H9 (cell line): ENCODE measurements around the gene PFN1. TPM values are rescaled to one million over a fixed set of nuclear protein-coding genes. Genes with fewer than 3 reads are reported as not detected.

Experiments
- DNase-seq: peaks from one replicate; pipeline ENCODE4 v3.0.0-alpha.2; 2017
- H2AFZ ChIP-seq: one replicate; pipeline ENCODE4 v1.6.1; 2013; ENCODE audit warnings: mild to moderate bottlenecking, low read length, control low read depth, moderate library complexity
- H2AK5ac ChIP-seq: 2 replicates; pipeline ENCODE4 v1.6.1; 2013; ENCODE audit warnings: low read length, control low read depth, mixed read lengths; ENCODE audit not compliant: insufficient read length
- H2BK120ac ChIP-seq: one replicate; pipeline ENCODE4 v1.6.1; 2013; ENCODE audit warnings: low read depth, mild to moderate bottlenecking, low read length, control low read depth, inconsistent platforms; ENCODE audit not compliant: poor library complexity, severe bottlenecking
- H2BK12ac ChIP-seq: 2 replicates; pipeline ENCODE4 v1.6.1; 2013; ENCODE audit warnings: low read length, control low read depth, mixed read lengths, low read depth; ENCODE audit not compliant: insufficient read length
- H2BK15ac ChIP-seq: 2 replicates; pipeline ENCODE4 v1.6.1; 2013; ENCODE audit warnings: low read depth, low read length, control low read depth
- H2BK20ac ChIP-seq: one replicate; pipeline ENCODE4 v1.6.1; 2013; ENCODE audit warnings: low read depth, mild to moderate bottlenecking, low read length, control low read depth, inconsistent platforms; ENCODE audit not compliant: poor library complexity, severe bottlenecking
- H2BK5ac ChIP-seq: 2 replicates; pipeline ENCODE4 v1.6.1; 2013; ENCODE audit warnings: low read length, control low read depth, mixed read lengths; ENCODE audit not compliant: insufficient read length
- H3K14ac ChIP-seq: 2 replicates; pipeline ENCODE4 v1.6.1; 2013; ENCODE audit warnings: low read length, control low read depth; ENCODE audit not compliant: insufficient read depth
- H3K18ac ChIP-seq: 2 replicates; pipeline ENCODE4 v1.6.1; 2013; ENCODE audit warnings: low read depth, mild to moderate bottlenecking, mixed read lengths, low read length, control low read depth; ENCODE audit not compliant: insufficient read length
- H3K23ac ChIP-seq: 2 replicates; pipeline ENCODE4 v1.6.1; 2013; ENCODE audit warnings: low read length, control low read depth, mixed read lengths, low read depth; ENCODE audit not compliant: insufficient read length
- H3K23me2 ChIP-seq: 2 replicates; pipeline ENCODE4 v1.6.1; 2013; ENCODE audit warnings: low read depth, mild to moderate bottlenecking, mixed read lengths, low read length, control low read depth; ENCODE audit not compliant: insufficient read length, poor library complexity, severe bottlenecking
- H3K27ac ChIP-seq: 2 replicates; pipeline ENCODE4 v1.5.1; 2013; ENCODE audit warnings: low read length, control low read depth, mixed read lengths, low read depth; ENCODE audit not compliant: insufficient read length
- H3K27me3 ChIP-seq: 2 replicates; pipeline ENCODE4 v1.6.1; 2013; ENCODE audit warnings: low read length, control low read depth, inconsistent platforms; ENCODE audit not compliant: insufficient read depth
- H3K4ac ChIP-seq: 2 replicates; pipeline ENCODE4 v1.6.1; 2013; ENCODE audit warnings: low read depth, mild to moderate bottlenecking, control low read depth, inconsistent platforms, low read length, moderate library complexity
- H3K4me1 ChIP-seq: 2 replicates; pipeline ENCODE4 v1.6.1; 2013; ENCODE audit warnings: low read length, control low read depth, inconsistent platforms; ENCODE audit not compliant: insufficient read depth
- H3K4me2 ChIP-seq: 2 replicates; pipeline ENCODE4 v1.6.1; 2013; ENCODE audit warnings: low read length, control low read depth, mixed read lengths; ENCODE audit not compliant: insufficient read length, insufficient read depth
- H3K56ac ChIP-seq: 2 replicates; pipeline ENCODE4 v1.6.1; 2013; ENCODE audit warnings: low read depth, mild to moderate bottlenecking, mixed read lengths, low read length, control low read depth; ENCODE audit not compliant: insufficient read length
- H3K79me1 ChIP-seq: 2 replicates; pipeline ENCODE4 v1.6.1; 2013; ENCODE audit warnings: low read depth, mild to moderate bottlenecking, moderate library complexity, low read length, control low read depth, inconsistent platforms; ENCODE audit not compliant: insufficient read depth, poor library complexity, severe bottlenecking
- H3K79me2 ChIP-seq: 2 replicates; pipeline ENCODE4 v1.6.1; 2013; ENCODE audit warnings: low read length, control low read depth, inconsistent platforms; ENCODE audit not compliant: insufficient read depth
- H3K9ac ChIP-seq: 2 replicates; pipeline ENCODE4 v1.6.1; 2013; ENCODE audit warnings: low read length, control low read depth, mixed read lengths; ENCODE audit not compliant: insufficient read length; ENCODE audit errors: extremely low read depth
- H3K9me3 ChIP-seq: one replicate; pipeline ENCODE4 v1.6.1; 2013; ENCODE audit warnings: low read depth, low read length, inconsistent platforms; ENCODE audit not compliant: control insufficient read depth
- H3T11ph ChIP-seq: one replicate; pipeline ENCODE4 v1.6.1; 2013; ENCODE audit warnings: mild to moderate bottlenecking, low read length, control low read depth, inconsistent platforms
- H4K20me1 ChIP-seq: one replicate; pipeline ENCODE4 v1.6.1; 2013; ENCODE audit not compliant: control insufficient read depth, insufficient read length, insufficient read depth
- H4K5ac ChIP-seq: 2 replicates; pipeline ENCODE4 v1.6.1; 2013; ENCODE audit warnings: low read depth, mild to moderate bottlenecking, mixed read lengths, low read length, control low read depth; ENCODE audit not compliant: insufficient read length
- H4K8ac ChIP-seq: replicated peaks from 2 replicates; pipeline ENCODE4 v1.6.1; 2013; ENCODE audit warnings: low read length, control low read depth, mixed read lengths, low read depth; ENCODE audit not compliant: insufficient read length
- H4K91ac ChIP-seq: 2 replicates; pipeline ENCODE4 v1.6.1; 2013; ENCODE audit warnings: low read depth, mild to moderate bottlenecking, moderate library complexity, mixed read lengths, low read length, control low read depth; ENCODE audit not compliant: insufficient read length
- H3K27ac Mint-ChIP-seq, 3 experiments: 2 replicates in 2 of 3; 3 replicates in 1 of 3; pipeline ENCODE4 v1.8.0; 2020 to 2021; ENCODE audit warnings: mixed read lengths in 3 of 3, mild to moderate bottlenecking in 1 of 3, moderate library complexity in 1 of 3
- H3K27me3 Mint-ChIP-seq: 2 replicates; pipeline ENCODE4 v1.8.0; 2021; ENCODE audit warnings: low read depth, mild to moderate bottlenecking, moderate library complexity, mixed read lengths
- H3K36me3 Mint-ChIP-seq, 3 experiments: 2 replicates in 2 of 3; 3 replicates in 1 of 3; pipeline ENCODE4 v1.8.0; 2020 to 2021; ENCODE audit warnings: low read depth in 3 of 3, mixed read lengths in 3 of 3; ENCODE audit not compliant: insufficient read depth in 1 of 3
- H3K4me1 Mint-ChIP-seq, 2 experiments: 2 replicates each; pipeline ENCODE4 v1.8.0; 2020; ENCODE audit warnings: mixed read lengths in 2 of 2
- H3K4me3 Mint-ChIP-seq, 2 experiments: 2 replicates in 1 of 2; 3 replicates in 1 of 2; pipeline ENCODE4 v1.8.0; 2020 to 2021; ENCODE audit warnings: mild to moderate bottlenecking in 2 of 2, mixed read lengths in 2 of 2, moderate library complexity in 1 of 2
- H3K9me3 Mint-ChIP-seq, 2 experiments: 2 replicates in 1 of 2; 3 replicates in 1 of 2; pipeline ENCODE4 v1.8.0; 2020; ENCODE audit warnings: mild to moderate bottlenecking in 2 of 2, mixed read lengths in 2 of 2, moderate library complexity in 1 of 2
- total RNA-seq: library from RNA; stranded (reverse); gene quantifications from 2 replicates; pipeline ENCODE4 v1.2.1, GENCODE V29; 2021
- TF ChIP-seq, protein P1 (sequence below): fragments of 200-600 bp; sonication (generic); conservative IDR thresholded peaks from 3 replicates; pipeline ENCODE4 v1.8.0; 2021; ENCODE audit warnings: antibody characterized with exemption, mild to moderate bottlenecking

Gene PFN1
- total RNA-seq, 1 experiment from 2014 or later: 1,149 TPM

GRCh38 chr17:4978726-4979125 is 30.4 kb upstream of the PFN1 start:
- H4K91ac ChIP-seq: no peak overlapping the region
- no peak overlapping the region for H2BK5ac ChIP-seq
- no peak overlapping the region for H3K4me2 ChIP-seq
- no peak overlapping the region for H2BK20ac ChIP-seq
- H3K27ac Mint-ChIP-seq: no peak overlapping the region
- H3K4ac ChIP-seq: no peak overlapping the region
- no peaks in the 10 kb centered on the region for H3K9me3 ChIP-seq
- no peak for DNase-seq
- no peak overlapping the region for H2BK120ac ChIP-seq
- H3K4me3 Mint-ChIP-seq: no peak overlapping the region
- TF ChIP-seq, protein P1, sequence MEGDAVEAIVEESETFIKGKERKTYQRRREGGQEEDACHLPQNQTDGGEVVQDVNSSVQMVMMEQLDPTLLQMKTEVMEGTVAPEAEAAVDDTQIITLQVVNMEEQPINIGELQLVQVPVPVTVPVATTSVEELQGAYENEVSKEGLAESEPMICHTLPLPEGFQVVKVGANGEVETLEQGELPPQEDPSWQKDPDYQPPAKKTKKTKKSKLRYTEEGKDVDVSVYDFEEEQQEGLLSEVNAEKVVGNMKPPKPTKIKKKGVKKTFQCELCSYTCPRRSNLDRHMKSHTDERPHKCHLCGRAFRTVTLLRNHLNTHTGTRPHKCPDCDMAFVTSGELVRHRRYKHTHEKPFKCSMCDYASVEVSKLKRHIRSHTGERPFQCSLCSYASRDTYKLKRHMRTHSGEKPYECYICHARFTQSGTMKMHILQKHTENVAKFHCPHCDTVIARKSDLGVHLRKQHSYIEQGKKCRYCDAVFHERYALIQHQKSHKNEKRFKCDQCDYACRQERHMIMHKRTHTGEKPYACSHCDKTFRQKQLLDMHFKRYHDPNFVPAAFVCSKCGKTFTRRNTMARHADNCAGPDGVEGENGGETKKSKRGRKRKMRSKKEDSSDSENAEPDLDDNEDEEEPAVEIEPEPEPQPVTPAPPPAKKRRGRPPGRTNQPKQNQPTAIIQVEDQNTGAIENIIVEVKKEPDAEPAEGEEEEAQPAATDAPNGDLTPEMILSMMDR: no peak
- no peaks in the 10 kb centered on the region for H3K23me2 ChIP-seq
- H2AK5ac ChIP-seq: no peak overlapping the region
- peaks cover 9 to 12% of the 10 kb centered on the region in 2 experiments for H3K4me1 Mint-ChIP-seq
- no peak overlapping the region for H3K56ac ChIP-seq
- no peaks in the 10 kb centered on the region for H3K79me2 ChIP-seq
- no peak overlapping the region for H3K18ac ChIP-seq
- H3K79me1 ChIP-seq: no peaks in the 10 kb centered on the region
- no peak overlapping the region for H4K5ac ChIP-seq
- H3T11ph ChIP-seq: no peak overlapping the region
- no peak overlapping the region for H3K23ac ChIP-seq
- H3K14ac ChIP-seq: no peak overlapping the region
- peaks cover 4% of the 10 kb centered on the region; the same call in 1 of the 2 replicates for H3K4me1 ChIP-seq
- H2BK12ac ChIP-seq: no peak overlapping the region
- H3K36me3 Mint-ChIP-seq: peaks cover 0 to 35% (median 7%) of the 10 kb centered on the region in 3 experiments; a peak in 3 of 7 replicates
- no peaks in the 10 kb centered on the region for H4K20me1 ChIP-seq
- no peak overlapping the region for H4K8ac ChIP-seq
- peaks cover 23% of the 10 kb centered on the region; the same call in 1 of the 2 replicates for H3K27me3 ChIP-seq
- H3K9me3 Mint-ChIP-seq: no peaks in the 10 kb centered on the region
- no peak overlapping the region for H3K9ac ChIP-seq
- H2AFZ ChIP-seq: no peak overlapping the region
- H3K27me3 Mint-ChIP-seq: peaks cover 81% of the 10 kb centered on the region
- no peak overlapping the region for H2BK15ac ChIP-seq
- no peak overlapping the region for H3K27ac ChIP-seq
